PC-3 (cell line): ENCODE data around the gene RAB6B. TPM values are rescaled to one million over a fixed set of nuclear protein-coding genes. Genes with fewer than 3 reads are reported as not detected.

Source experiments
- ATAC-seq: fragments of 200-7000 bp; cut with Tn5 transposase; 2 replicates; pipeline ENCODE4 v1.9.1; 2020; ENCODE audit warnings: mild to moderate bottlenecking, moderate library complexity
- BruUV-seq: library from RNA; stranded (reverse); fragments of 400-500 nt; replicated peaks from 2 replicates; lab custom pipeline; 2021; lab: Mats Ljungman, UMichigan
- CTCF ChIA-PET: fragments of 300-600 bp; sonication (Branson Sonifier 250); formaldehyde crosslinking; loops from one replicate; lab custom pipeline; 2022; ENCODE audit warnings: antibody characterized with exemption; lab: Charles Lee
- POLR2A ChIA-PET: fragments of 300-600 bp; sonication (Branson Sonifier 250); formaldehyde crosslinking; loops from one replicate; lab custom pipeline; 2022; ENCODE audit warnings: antibody characterized with exemption; ENCODE audit not compliant: unreplicated experiment; lab: Charles Lee
- DNase-seq: peaks from one replicate; pipeline ENCODE4 v3.0.0-alpha.2; 2015
- H2AFZ ChIP-seq: fragments of 300-600 bp; sonication (generic); 2 replicates; pipeline ENCODE4 v1.6.0; 2016; ENCODE audit warnings: antibody characterized with exemption, low read length
- H3F3A ChIP-seq: fragments of 300-600 bp; sonication (generic); one replicate; pipeline ENCODE4 v1.6.0; 2017; ENCODE audit warnings: antibody characterized with exemption, low read length, control low read depth, mild to moderate bottlenecking; ENCODE audit not compliant: unreplicated experiment
- H3K27ac ChIP-seq: fragments of 300-600 bp; sonication (generic); 2 replicates; pipeline ENCODE4 v1.5.1; 2016; ENCODE audit warnings: mild to moderate bottlenecking, low read length
- H3K27me3 ChIP-seq: fragments of 300-600 bp; sonication (generic); 2 replicates; pipeline ENCODE4 v1.6.1; 2016; ENCODE audit warnings: low read length, mixed read lengths
- H3K36me3 ChIP-seq: fragments of 300-600 bp; sonication (generic); 2 replicates; pipeline ENCODE4 v1.6.1; 2016; ENCODE audit warnings: low read depth, mixed run types, low read length, mixed read lengths
- H3K4me1 ChIP-seq: fragments of 300-600 bp; sonication (generic); 2 replicates; pipeline ENCODE4 v1.5.1; 2016; ENCODE audit warnings: low read length; ENCODE audit not compliant: insufficient read depth
- H3K4me2 ChIP-seq: fragments of 300-600 bp; sonication (generic); 2 replicates; pipeline ENCODE4 v1.6.0; 2016; ENCODE audit warnings: low read length
- H3K4me3 ChIP-seq: fragments of 300-600 bp; sonication (generic); 2 replicates; pipeline ENCODE4 v1.5.1; 2016; ENCODE audit warnings: mild to moderate bottlenecking, low read length, mixed read lengths
- H3K79me2 ChIP-seq: fragments of 300-600 bp; sonication (generic); 2 replicates; pipeline ENCODE4 v1.6.1; 2017; ENCODE audit warnings: low read length, mixed read lengths
- H3K9ac ChIP-seq: fragments of 300-600 bp; sonication (generic); 2 replicates; pipeline ENCODE4 v1.6.0; 2016; ENCODE audit warnings: mild to moderate bottlenecking, low read length
- H3K9me2 ChIP-seq: fragments of 300-600 bp; sonication (generic); replicated peaks from 2 replicates; pipeline ENCODE4 v1.6.1; 2016; ENCODE audit warnings: mixed run types, low read length, mixed read lengths
- H3K9me3 ChIP-seq: fragments of 300-600 bp; sonication (generic); 2 replicates; pipeline ENCODE4 v1.6.1; 2016; ENCODE audit warnings: low read length, mixed read lengths
- H4K20me1 ChIP-seq: fragments of 300-600 bp; sonication (generic); 2 replicates; pipeline ENCODE4 v1.6.1; 2016; ENCODE audit warnings: low read length, mixed read lengths
- EZH2 ChIP-seq: fragments of 300-600 bp; sonication (generic); IDR thresholded peaks from one replicate; pipeline ENCODE4 v1.6.1; 2017; ENCODE audit warnings: antibody characterized with exemption, mild to moderate bottlenecking, low read length; ENCODE audit not compliant: unreplicated experiment
- EZH2phosphoT487 ChIP-seq: fragments of 300-600 bp; sonication (generic); IDR thresholded peaks from 2 replicates; pipeline ENCODE4 v1.6.1; 2018; ENCODE audit warnings: mild to moderate bottlenecking, antibody characterized with exemption, low read length, borderline replicate concordance
- intact Hi-C: fragments of 100-400 bp; cut with micrococcal nuclease; formaldehyde crosslinking; loops from 2 replicates; pipeline ENCODE4 v1.9.0; 2023
- total RNA-seq: library from RNA; depleted of rRNA; stranded (reverse); fragments of >200 nt; gene quantifications from 2 replicates; pipeline ENCODE4 v1.2.3, GENCODE V29; 2014
- TF ChIP-seq, protein P1 (sequence below): fragments of 300-600 bp; sonication (generic); conservative IDR thresholded peaks from 2 replicates; pipeline ENCODE4 v1.5.1; 2017; ENCODE audit warnings: antibody characterized with exemption, low read depth, mild to moderate bottlenecking, low read length

RAB6B gene
- total RNA-seq, 1 experiment from 2014 or later: 0.22 TPM

- H3K27me3 ChIP-seq: no peaks in the 10 kb centered on the region
- no peaks in the 10 kb centered on the region for H3F3A ChIP-seq
- H3K4me3 ChIP-seq: no peak overlapping the region
- no peaks in the 10 kb centered on the region for H3K9me3 ChIP-seq
- TF ChIP-seq EZH2phosphoT487 (no peak), EZH2 (no peak)
- TF ChIP-seq, protein P1, sequence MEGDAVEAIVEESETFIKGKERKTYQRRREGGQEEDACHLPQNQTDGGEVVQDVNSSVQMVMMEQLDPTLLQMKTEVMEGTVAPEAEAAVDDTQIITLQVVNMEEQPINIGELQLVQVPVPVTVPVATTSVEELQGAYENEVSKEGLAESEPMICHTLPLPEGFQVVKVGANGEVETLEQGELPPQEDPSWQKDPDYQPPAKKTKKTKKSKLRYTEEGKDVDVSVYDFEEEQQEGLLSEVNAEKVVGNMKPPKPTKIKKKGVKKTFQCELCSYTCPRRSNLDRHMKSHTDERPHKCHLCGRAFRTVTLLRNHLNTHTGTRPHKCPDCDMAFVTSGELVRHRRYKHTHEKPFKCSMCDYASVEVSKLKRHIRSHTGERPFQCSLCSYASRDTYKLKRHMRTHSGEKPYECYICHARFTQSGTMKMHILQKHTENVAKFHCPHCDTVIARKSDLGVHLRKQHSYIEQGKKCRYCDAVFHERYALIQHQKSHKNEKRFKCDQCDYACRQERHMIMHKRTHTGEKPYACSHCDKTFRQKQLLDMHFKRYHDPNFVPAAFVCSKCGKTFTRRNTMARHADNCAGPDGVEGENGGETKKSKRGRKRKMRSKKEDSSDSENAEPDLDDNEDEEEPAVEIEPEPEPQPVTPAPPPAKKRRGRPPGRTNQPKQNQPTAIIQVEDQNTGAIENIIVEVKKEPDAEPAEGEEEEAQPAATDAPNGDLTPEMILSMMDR: no peak
- H3K9ac ChIP-seq: no peak overlapping the region
- no peak overlapping the region for H3K4me2 ChIP-seq
- no peak for DNase-seq
- no peak overlapping the region for H2AFZ ChIP-seq
- no TSS peak for BruUV-seq
- H4K20me1 ChIP-seq: no peaks in the 10 kb centered on the region
- H3K9me2 ChIP-seq: no peaks in the 10 kb centered on the region
- H3K79me2 ChIP-seq: no peaks in the 10 kb centered on the region
- H3K4me1 ChIP-seq: no peaks in the 10 kb centered on the region; the same call in 1 of the 2 replicates
- peaks cover 10% of the 10 kb centered on the region; the same call in 1 of the 2 replicates for H3K36me3 ChIP-seq
- H3K27ac ChIP-seq: no peak overlapping the region
- ChIA-PET POLR2A (no interaction called here), CTCF (no interaction called here)
- intact Hi-C loops: no loop called here
- peak; percentile 18; the same call in 1 of the 2 replicates for ATAC-seq
Measured at GRCh38 chr3:133827136-133827535, 68.5 kb downstream of the RAB6B start.

GRCh38 chr3:133825969-133826727, 69.5 kb downstream of the RAB6B start:
- no peaks in the 10 kb centered on the region for H3K9me2 ChIP-seq
- TF ChIP-seq, protein P1: no peak
- TF ChIP-seq EZH2 (no peak), EZH2phosphoT487 (no peak)
- peaks cover 17% of the 10 kb centered on the region for H3K36me3 ChIP-seq
- H3F3A ChIP-seq: no peaks in the 10 kb centered on the region
- DNase-seq: no peak
- ATAC-seq: no peak; the same call in 1 of the 2 replicates
- no peak overlapping the region for H3K9ac ChIP-seq
- ChIA-PET CTCF (no interaction called here), POLR2A (no interaction called here)
- no peaks in the 10 kb centered on the region for H4K20me1 ChIP-seq
- H3K27ac ChIP-seq: no peak overlapping the region
- H3K4me3 ChIP-seq: no peak overlapping the region
- no TSS peak for BruUV-seq
- no peaks in the 10 kb centered on the region for H3K79me2 ChIP-seq
- peaks cover 7% of the 10 kb centered on the region for H3K4me1 ChIP-seq
- no peaks in the 10 kb centered on the region for H3K27me3 ChIP-seq
- intact Hi-C loops: no loop called here
- no peaks in the 10 kb centered on the region for H3K9me3 ChIP-seq
- no peak overlapping the region for H3K4me2 ChIP-seq
- H2AFZ ChIP-seq: no peak overlapping the region

- Histone ChIP-seq H2AFZ (no peak overlapping the region), H3K4me1 (peaks cover 7% of the 10 kb centered on the region), H3K27ac (no peak overlapping the region), H3K27me3 (no peaks in the 10 kb centered on the region), H3K9me2 (no peaks in the 10 kb centered on the region), H3K79me2 (no peaks in the 10 kb centered on the region), H3K4me2 (no peak overlapping the region), H3F3A (no peaks in the 10 kb centered on the region), H3K9me3 (no peaks in the 10 kb centered on the region), H3K9ac (no peak overlapping the region), H4K20me1 (no peaks in the 10 kb centered on the region), H3K4me3 (no peak overlapping the region), H3K36me3 (peaks cover 28% of the 10 kb centered on the region)
- TF ChIP-seq, protein P1: no peak
- TF ChIP-seq EZH2: no peak
- no peak for TF ChIP-seq EZH2phosphoT487
- ATAC-seq (no peak), DNase-seq (no peak)
- intact Hi-C loops: no loop called here
- POLR2A ChIA-PET: no interaction called here
- BruUV-seq: no TSS peak
- CTCF ChIA-PET: no interaction called here
Measured at GRCh38 chr3:133824961-133825485, 70.7 kb downstream of the RAB6B start.
